GM18868 (cell line): ENCODE results near the gene FAM83F.
A peak's percentile ranks its signal among the peaks of the same experiment; 100 is the strongest.
"Not testable (repeated sequence)": the region's sequence is repeated elsewhere in the genome, so short reads cannot be mapped to it uniquely, and the experiment has no call there.

Experiments used
- ATAC-seq: cut with Tn5 transposase; IDR thresholded peaks from one replicate; pipeline ENCODE4 v1.9.1; 2021; ENCODE audit warnings: mild to moderate bottlenecking, moderate library complexity; ENCODE audit not compliant: unreplicated experiment

FAM83F gene

GRCh38 chr22:39994566-39995392 lies at the start of gene FAM83F:
Gene FAM83F (plus strand): TSS chr22:39994954. CDS start chr22:39995043, 89 bp downstream.
- ATAC-seq: no peak

DNA sequence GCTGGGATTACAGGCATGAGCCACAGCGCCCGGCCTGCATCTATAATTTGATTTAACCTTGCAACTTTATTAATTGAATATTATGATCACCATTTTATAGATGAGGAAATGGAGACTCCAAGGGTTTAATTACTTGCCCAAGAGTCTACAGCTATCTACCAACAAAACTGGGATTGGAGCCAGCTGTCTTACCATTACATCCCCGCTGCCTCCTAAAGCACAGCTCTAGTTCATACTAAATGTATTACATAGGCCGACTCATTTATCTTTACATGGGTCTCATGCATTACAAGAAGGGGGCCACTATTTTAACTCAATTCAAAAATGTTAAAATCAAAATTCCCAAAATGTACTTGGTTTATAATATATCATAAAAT lies 48.6 kb upstream of the FAM83F start:
- ATAC-seq: no peak

DNA sequence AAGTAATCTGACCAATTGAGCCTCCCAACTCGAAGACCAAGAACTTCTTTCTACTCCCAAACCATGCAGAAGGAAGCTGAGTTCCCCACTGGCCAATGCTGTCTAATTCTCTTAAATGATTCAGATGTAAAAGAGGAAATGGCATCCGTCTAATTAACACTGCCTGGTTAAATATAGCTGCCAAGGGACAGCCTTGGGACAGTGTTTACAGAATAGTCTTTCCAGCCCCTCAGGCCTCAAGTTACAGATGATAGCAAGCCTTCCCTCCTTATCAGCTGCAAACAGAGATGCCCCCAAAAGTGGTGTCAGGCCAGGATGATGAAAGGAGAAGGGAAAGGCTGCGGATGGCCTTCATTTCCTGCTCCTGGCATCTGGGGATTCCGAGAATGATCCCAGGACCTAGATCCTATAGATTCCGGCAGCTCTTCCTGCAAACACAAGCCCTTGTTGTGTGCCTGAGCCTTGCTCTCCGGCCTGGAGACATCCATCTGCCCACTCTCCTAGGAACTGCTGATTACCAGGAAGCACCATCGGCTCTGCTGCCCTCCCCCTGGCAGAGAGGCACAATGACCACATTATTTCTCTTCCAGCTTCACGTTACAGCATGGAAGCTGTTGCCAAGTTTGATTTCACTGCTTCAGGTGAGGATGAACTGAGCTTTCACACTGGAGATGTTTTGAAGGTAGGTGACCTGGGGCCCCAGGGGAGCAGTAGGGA lies 48.1 kb upstream of the FAM83F start:
- no peak for ATAC-seq

GRCh38 chr22:39947220-39948216 lies 47.2 kb upstream of the FAM83F start:
- no peak for ATAC-seq

DNA sequence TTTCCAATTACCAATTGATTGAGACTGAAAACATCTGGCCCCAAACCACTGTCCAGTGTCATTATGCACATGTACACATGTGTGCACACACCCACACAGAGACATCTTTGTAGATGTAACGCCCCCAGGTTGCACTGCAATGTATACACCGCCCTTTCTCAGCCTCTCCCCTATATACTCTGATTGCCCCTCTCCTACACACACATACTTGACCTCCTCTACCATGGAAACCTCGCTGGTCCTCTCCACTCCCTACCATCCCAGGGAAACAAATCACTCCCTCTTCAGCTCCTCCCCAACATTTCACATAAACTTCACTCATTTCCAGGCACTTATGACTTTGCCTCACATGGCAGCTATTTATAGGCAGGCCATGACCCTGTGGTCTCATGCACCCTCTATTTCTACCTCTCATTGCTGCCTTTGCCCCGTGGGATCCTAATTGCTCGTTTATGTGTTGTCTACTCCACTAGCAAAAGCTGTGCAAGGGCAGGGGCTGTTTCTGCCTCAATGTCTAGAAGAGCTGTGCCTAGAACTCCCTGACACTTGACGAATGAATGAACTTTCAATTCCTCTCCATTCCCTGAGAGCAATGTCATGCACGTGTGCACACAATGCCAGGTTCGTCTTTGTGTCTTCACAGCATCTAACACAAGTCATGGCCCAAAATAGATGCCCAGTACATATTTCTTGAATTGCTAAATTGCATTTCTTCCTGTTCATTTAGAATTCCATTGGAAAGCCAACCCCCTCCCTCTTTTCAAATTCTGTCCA lies 44.6 kb upstream of the FAM83F start:
- ATAC-seq: no peak

GRCh38 chr22:39951603-39952293 lies 43.0 kb upstream of the FAM83F start:
- ATAC-seq: not testable (repeated sequence)

GRCh38 chr22:39952347-39952746 lies 42.4 kb upstream of the FAM83F start:
- no peak for ATAC-seq

- ATAC-seq: no peak
These were observed 41.7 kb upstream of the FAM83F start for GRCh38 chr22:39953101-39953500.

DNA sequence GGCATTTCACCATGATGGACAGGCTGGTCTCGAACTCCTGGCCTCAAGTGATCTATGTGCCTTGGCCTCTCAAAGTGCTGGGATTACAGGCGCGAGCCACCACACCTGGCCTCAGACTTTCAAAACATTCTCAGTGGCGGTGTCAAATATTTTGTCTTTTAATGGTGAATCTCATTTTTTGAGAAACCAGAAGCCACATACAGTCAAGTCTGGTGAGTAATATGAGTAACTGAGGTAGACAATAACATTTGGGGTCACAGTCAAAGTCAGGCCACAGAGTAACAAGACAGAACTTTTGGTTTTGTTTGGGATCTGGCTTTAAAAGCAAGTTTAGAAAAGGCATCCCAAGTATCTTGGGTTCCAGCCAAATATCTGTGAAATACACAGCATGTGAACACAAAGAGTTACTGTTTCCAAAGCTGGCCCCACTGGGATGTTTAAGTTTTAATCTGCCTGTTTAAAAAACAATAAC lies 40.1 kb upstream of the FAM83F start:
- no peak for ATAC-seq

GRCh38 chr22:39955675-39956074 lies 39.1 kb upstream of the FAM83F start:
- no peak for ATAC-seq

DNA sequence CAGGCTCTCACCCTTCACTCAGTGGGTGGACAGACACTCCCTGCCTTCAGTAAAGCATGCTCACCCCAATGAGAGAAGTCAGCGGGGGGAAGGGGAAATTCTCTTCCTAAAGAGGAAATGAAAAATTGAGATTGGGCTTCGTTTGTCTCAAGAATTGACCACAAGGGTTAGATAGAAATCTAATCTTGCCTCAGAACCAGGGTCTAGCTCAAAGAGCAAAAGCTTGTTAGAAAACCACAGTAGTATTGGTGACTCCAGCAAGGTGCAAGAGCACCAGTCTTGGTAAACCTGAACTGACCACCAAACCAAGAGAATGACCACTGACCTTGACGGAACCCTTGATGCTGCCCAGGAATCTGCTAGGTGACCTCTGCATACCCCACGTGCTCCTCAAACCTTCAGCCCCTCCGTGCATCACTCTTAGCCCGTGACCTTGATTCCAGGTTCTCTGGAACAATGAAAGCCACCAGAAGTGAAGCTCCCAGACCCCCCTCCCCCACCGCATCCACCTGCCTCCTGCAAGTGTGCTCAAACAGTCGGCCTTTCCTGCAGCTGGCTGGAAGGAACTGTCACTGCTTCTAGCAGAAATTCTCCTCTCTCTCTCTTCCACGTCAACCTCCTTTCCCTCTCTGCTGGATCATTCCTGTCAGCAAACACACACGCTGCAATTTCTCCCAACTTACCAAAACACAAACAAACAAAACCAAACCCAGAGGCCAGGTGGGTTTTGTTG lies 37.7 kb upstream of the FAM83F start:
- ATAC-seq: no peak

- ATAC-seq: no peak
These were observed 36.6 kb upstream of the FAM83F start for GRCh38 chr22:39958009-39958711.

GRCh38 chr22:39958949-39959639 lies 35.7 kb upstream of the FAM83F start:
- ATAC-seq: no peak

DNA sequence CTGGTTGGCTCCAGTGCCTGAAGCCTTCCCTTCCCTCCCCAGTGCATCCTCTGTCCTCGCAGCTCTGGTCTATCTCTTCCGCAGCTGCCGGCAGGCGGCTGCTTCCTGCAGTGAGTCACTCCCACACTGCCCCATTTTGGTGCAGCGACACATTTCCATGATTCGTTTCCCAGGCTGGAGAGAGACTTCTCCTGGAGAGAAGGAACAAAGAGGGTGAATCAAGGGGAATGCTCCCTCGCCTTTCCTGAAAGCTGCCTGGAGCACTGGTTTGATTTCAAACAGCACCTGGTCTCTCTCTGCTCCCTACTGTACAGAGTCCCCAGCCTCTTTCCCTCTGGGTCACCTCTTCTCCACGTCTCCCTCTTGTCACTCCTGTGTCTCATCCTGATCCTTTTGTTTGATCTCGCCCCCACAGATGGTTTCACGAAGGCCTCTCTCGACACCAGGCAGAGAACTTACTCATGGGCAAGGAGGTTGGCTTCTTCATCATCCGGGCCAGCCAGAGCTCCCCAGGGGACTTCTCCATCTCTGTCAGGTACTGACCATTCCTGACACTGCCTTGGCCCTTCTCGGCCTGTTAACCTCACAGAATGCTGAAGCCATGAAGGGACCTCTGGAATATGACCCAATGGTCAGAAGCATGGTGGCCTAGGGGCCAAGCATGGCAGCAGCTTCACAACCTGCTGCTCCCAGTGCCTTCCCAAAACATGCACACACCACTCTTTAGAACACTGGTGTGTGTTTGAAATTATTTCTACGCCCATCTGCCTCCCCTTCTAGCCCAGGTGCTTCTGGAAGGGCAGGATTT lies 34.9 kb upstream of the FAM83F start, which contains the start of gene TMA7B:
TMA7B (plus strand) TSS at position 758 of the 808 bp plus-strand sequence. CDS start 3,978 bp downstream, outside the sequence.
- ATAC-seq: no peak

- ATAC-seq: peak; percentile 80
These were observed 33.7 kb upstream of the FAM83F start for GRCh38 chr22:39960791-39961746.

- no peak for ATAC-seq
These were observed 32.7 kb upstream of the FAM83F start for GRCh38 chr22:39962071-39962470.
